ENCODE measurements around the gene APOBEC2.

APOBEC2 gene

GRCh38 chr6:41050536-41050935, 2.5 kb upstream of the APOBEC2 start:
- no peak for ATAC-seq (ENCODE audit: insufficient read depth, low read depth)
- Histone ChIP-seq H3K36me3 (ENCODE audit: insufficient read depth, low read length) (no peaks in the 10 kb centered on the region), H3K4me2 (ENCODE audit: insufficient read depth, low read length) (no peak overlapping the region), H4K20me1 (ENCODE audit: insufficient read depth, low read length) (no peaks in the 10 kb centered on the region), H3K79me2 (ENCODE audit: insufficient read depth, low read length) (no peaks in the 10 kb centered on the region), H3K27me3 (ENCODE audit: insufficient read depth, low read length, poor library complexity) (no peaks in the 10 kb centered on the region), H3K9ac (ENCODE audit: low read depth, low read length) (no peak overlapping the region), H2AFZ (ENCODE audit: low read depth, low read length) (no peak overlapping the region), H3K4me1 (ENCODE audit: insufficient read depth, low read length) (peaks cover 14% of the 10 kb centered on the region), H3K9me3 (ENCODE audit: insufficient read depth, low read length, severe bottlenecking) (no peaks in the 10 kb centered on the region), H3K27ac (ENCODE audit: low read length) (no peak overlapping the region), H3K4me3 (ENCODE audit: low read depth in 1 of 2, low read length in 2 of 2) (no peak overlapping the region)
- DNase-seq, result no peak
- TF ChIP-seq CTCF (IDR thresholded peaks at IDR 0.05; ENCODE audit: borderline replicate concordance, extremely low read depth, low read length, poor library complexity, severe bottlenecking), result no peak
- no peak for TF ChIP-seq EZH2 (IDR thresholded peaks at IDR 0.05; ENCODE audit: borderline replicate concordance, low read depth, low read length, severe bottlenecking)

- H4K20me1 ChIP-seq (ENCODE audit: insufficient read depth, low read length), result no peaks in the 10 kb centered on the region
- peaks cover 14% of the 10 kb centered on the region for H3K4me1 ChIP-seq (ENCODE audit: insufficient read depth, low read length)
- no peaks in the 10 kb centered on the region for H3K9me3 ChIP-seq (ENCODE audit: insufficient read depth, low read length, severe bottlenecking)
- no peaks in the 10 kb centered on the region for H3K27me3 ChIP-seq (ENCODE audit: insufficient read depth, low read length, poor library complexity)
- H3K36me3 ChIP-seq (ENCODE audit: insufficient read depth, low read length), result no peaks in the 10 kb centered on the region
- peak overlapping the region; percentile 29 for H2AFZ ChIP-seq (ENCODE audit: low read depth, low read length)
- ATAC-seq (ENCODE audit: insufficient read depth, low read depth), result peak; percentile 65; the same call in 2 of the 3 replicates
- DNase-seq, result no peak
- H3K79me2 ChIP-seq (ENCODE audit: insufficient read depth, low read length), result no peaks in the 10 kb centered on the region
- H3K9ac ChIP-seq (ENCODE audit: low read depth, low read length), result no peak overlapping the region
- TF ChIP-seq CTCF (IDR thresholded peaks at IDR 0.05; ENCODE audit: borderline replicate concordance, extremely low read depth, low read length, poor library complexity, severe bottlenecking) (no peak), EZH2 (IDR thresholded peaks at IDR 0.05; ENCODE audit: borderline replicate concordance, low read depth, low read length, severe bottlenecking) (no peak)
- no peak overlapping the region for H3K4me2 ChIP-seq (ENCODE audit: insufficient read depth, low read length)
- peak overlapping the region; percentile 7 for H3K27ac ChIP-seq (ENCODE audit: low read length)
- no peak overlapping the region for H3K4me3 ChIP-seq (ENCODE audit: low read depth in 1 of 2, low read length in 2 of 2)
These were observed 1.1 kb upstream of the APOBEC2 start for GRCh38 chr6:41051873-41052272.

GRCh38 chr6:41054511-41054910, 1.5 kb downstream of the APOBEC2 start:
- H3K27ac ChIP-seq (ENCODE audit: low read length), result no peak overlapping the region
- H3K27me3 ChIP-seq (ENCODE audit: insufficient read depth, low read length, poor library complexity), result no peaks in the 10 kb centered on the region
- no peak overlapping the region for H2AFZ ChIP-seq (ENCODE audit: low read depth, low read length)
- no peaks in the 10 kb centered on the region for H3K36me3 ChIP-seq (ENCODE audit: insufficient read depth, low read length)
- no peak overlapping the region for H3K9ac ChIP-seq (ENCODE audit: low read depth, low read length)
- no peaks in the 10 kb centered on the region for H4K20me1 ChIP-seq (ENCODE audit: insufficient read depth, low read length)
- no peaks in the 10 kb centered on the region for H3K9me3 ChIP-seq (ENCODE audit: insufficient read depth, low read length, severe bottlenecking)
- ATAC-seq (ENCODE audit: insufficient read depth, low read depth) (no peak), DNase-seq (no peak)
- no peak overlapping the region for H3K4me3 ChIP-seq (ENCODE audit: low read depth in 1 of 2, low read length in 2 of 2)
- TF ChIP-seq EZH2 (IDR thresholded peaks at IDR 0.05; ENCODE audit: borderline replicate concordance, low read depth, low read length, severe bottlenecking), result no peak
- no peak for TF ChIP-seq CTCF (IDR thresholded peaks at IDR 0.05; ENCODE audit: borderline replicate concordance, extremely low read depth, low read length, poor library complexity, severe bottlenecking)
- H3K4me2 ChIP-seq (ENCODE audit: insufficient read depth, low read length), result no peak overlapping the region
- H3K4me1 ChIP-seq (ENCODE audit: insufficient read depth, low read length), result peaks cover 14% of the 10 kb centered on the region
- no peaks in the 10 kb centered on the region for H3K79me2 ChIP-seq (ENCODE audit: insufficient read depth, low read length)

- peak; percentile 80 for ATAC-seq (ENCODE audit: insufficient read depth, low read depth)
These were observed 2.1 kb downstream of the APOBEC2 start for GRCh38 chr6:41055149-41055548.

More at GRCh38 chr6:41055149-41055548, 2.1 kb downstream of the APOBEC2 start:
- no peak overlapping the region for H3K27ac ChIP-seq (ENCODE audit: low read length)
- H4K20me1 ChIP-seq (ENCODE audit: insufficient read depth, low read length), result no peaks in the 10 kb centered on the region
- H3K79me2 ChIP-seq (ENCODE audit: insufficient read depth, low read length), result no peaks in the 10 kb centered on the region
- no peaks in the 10 kb centered on the region for H3K36me3 ChIP-seq (ENCODE audit: insufficient read depth, low read length)
- peaks cover 14% of the 10 kb centered on the region for H3K4me1 ChIP-seq (ENCODE audit: insufficient read depth, low read length)
- no peak overlapping the region for H3K4me3 ChIP-seq (ENCODE audit: low read depth in 1 of 2, low read length in 2 of 2)
- no peaks in the 10 kb centered on the region for H3K9me3 ChIP-seq (ENCODE audit: insufficient read depth, low read length, severe bottlenecking)
- H2AFZ ChIP-seq (ENCODE audit: low read depth, low read length), result no peak overlapping the region
- H3K9ac ChIP-seq (ENCODE audit: low read depth, low read length), result no peak overlapping the region
- H3K4me2 ChIP-seq (ENCODE audit: insufficient read depth, low read length), result no peak overlapping the region
- TF ChIP-seq EZH2 (IDR thresholded peaks at IDR 0.05; ENCODE audit: borderline replicate concordance, low read depth, low read length, severe bottlenecking), result no peak
- TF ChIP-seq CTCF (IDR thresholded peaks at IDR 0.05; ENCODE audit: borderline replicate concordance, extremely low read depth, low read length, poor library complexity, severe bottlenecking), result no peak
- no peaks in the 10 kb centered on the region for H3K27me3 ChIP-seq (ENCODE audit: insufficient read depth, low read length, poor library complexity)
- peak; percentile 37 for DNase-seq
